Tibial nerve (tissue), 4 donors: ENCODE data around the gene ANKRD50. TPM values are rescaled to one million over a fixed set of nuclear protein-coding genes. Genes with fewer than 3 reads are reported as not detected.

Source experiments
- DNase-seq, 2 donors: peaks; one replicate each; pipeline ENCODE4 v3.0.0-alpha.2; 2019; ENCODE audit warnings: low spot score in 2 of 2
- H3K27ac ChIP-seq, 4 donors: fragments of 200-600 bp; sonication (generic) in 3 of 4; one replicate each; pipeline ENCODE4 v1.5.1; 2017 to 2019; ENCODE audit warnings: mild to moderate bottlenecking in 1 of 4
- H3K27me3 ChIP-seq, 2 donors: fragments of 200-600 bp; sonication (generic) in 1 of 2; one replicate each; pipeline versions ENCODE4 v1.5.1 to v1.6.0; 2017 to 2019
- H3K36me3 ChIP-seq, 3 donors: fragments of 200-600 bp; sonication (generic); one replicate each; pipeline ENCODE4 v1.5.1; 2018 to 2019
- H3K4me1 ChIP-seq, 4 donors: fragments of 200-600 bp; sonication (generic) in 3 of 4; one replicate each; pipeline ENCODE4 v1.5.1; 2017 to 2019
- H3K4me3 ChIP-seq, 4 donors: fragments of 200-600 bp; sonication (generic) in 3 of 4; one replicate each; pipeline ENCODE4 v1.5.1; 2017 to 2019; ENCODE audit warnings: mild to moderate bottlenecking in 1 of 4, moderate library complexity in 1 of 4
- H3K9me3 ChIP-seq, 4 donors: fragments of 200-600 bp; sonication (generic) in 3 of 4; one replicate each; pipeline ENCODE4 v1.5.1; 2017 to 2019
- EP300 ChIP-seq, 2 donors: sonication (generic); formaldehyde crosslinking; IDR thresholded peaks; one replicate each; pipeline ENCODE4 v1.6.1; 2017; ENCODE audit warnings: antibody characterized with exemption in 2 of 2, mild to moderate bottlenecking in 1 of 2
- POLR2A ChIP-seq, 2 donors: fragments of 450-650 bp; IDR thresholded peaks; one replicate each; pipeline ENCODE4 v1.6.1; 2017; ENCODE audit warnings: antibody characterized with exemption in 2 of 2, mild to moderate bottlenecking in 2 of 2, moderate library complexity in 2 of 2
- WGBS, 2 donors: methylation state at CpG; one replicate each; pipeline ENCODE4 v1.1.5; 2018; 5-methylcytosine and 5-hydroxymethylcytosine counted together
- total RNA-seq, 4 donors: library from RNA; depleted of rRNA; stranded (reverse); fragments of >200 nt; gene quantifications; one replicate each; pipeline ENCODE4 v1.1.0, GENCODE V29; 2016
- TF ChIP-seq, protein P1 (sequence below), 5 experiments: fragments of 200-600 bp in 3 of 5; fragments of 450-650 bp in 2 of 5; sonication (generic) in 3 of 5; IDR thresholded peaks; one replicate each; pipeline ENCODE4 v1.5.1; 2016 to 2019; ENCODE audit warnings: antibody characterized with exemption in 5 of 5, mild to moderate bottlenecking in 3 of 5, moderate library complexity in 2 of 5

Gene ANKRD50
- total RNA-seq, 4 donors from 2014 or later: 16.5 to 26.4 (median 19.5) TPM

DNA sequence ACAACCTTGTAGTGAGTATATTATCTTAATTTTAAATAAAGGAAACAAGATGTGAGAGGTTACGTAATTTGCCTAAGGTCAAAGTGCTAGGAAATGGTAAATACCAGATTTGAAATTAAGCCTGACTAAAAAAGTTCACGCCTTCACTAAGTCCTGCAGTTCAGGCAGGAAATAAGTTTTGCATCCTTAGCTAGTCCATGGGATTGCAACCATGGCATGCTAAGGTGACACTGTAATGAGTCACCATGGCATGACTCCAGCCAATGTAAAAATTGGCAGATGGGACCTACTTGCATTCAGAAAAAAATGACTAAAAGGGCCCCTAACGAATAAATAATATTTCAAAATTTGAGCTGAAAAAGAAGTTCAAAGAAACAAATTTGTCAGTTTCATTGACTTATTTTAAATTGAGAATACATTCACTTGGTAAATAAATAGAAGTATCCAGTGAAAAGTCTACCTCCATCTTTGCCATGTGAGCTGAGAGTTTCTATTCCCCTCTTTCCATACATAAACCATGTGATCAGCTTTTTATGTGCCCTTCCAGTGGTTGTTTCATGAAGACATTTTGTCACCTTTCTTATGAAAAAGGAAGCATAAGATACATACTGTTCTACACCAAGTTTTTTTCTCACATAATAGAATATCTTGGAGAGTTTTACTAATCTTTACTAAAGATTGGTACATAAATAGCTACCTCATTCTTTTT is 72.4 kb downstream of the ANKRD50 start:
- TF ChIP-seq, protein P1, sequence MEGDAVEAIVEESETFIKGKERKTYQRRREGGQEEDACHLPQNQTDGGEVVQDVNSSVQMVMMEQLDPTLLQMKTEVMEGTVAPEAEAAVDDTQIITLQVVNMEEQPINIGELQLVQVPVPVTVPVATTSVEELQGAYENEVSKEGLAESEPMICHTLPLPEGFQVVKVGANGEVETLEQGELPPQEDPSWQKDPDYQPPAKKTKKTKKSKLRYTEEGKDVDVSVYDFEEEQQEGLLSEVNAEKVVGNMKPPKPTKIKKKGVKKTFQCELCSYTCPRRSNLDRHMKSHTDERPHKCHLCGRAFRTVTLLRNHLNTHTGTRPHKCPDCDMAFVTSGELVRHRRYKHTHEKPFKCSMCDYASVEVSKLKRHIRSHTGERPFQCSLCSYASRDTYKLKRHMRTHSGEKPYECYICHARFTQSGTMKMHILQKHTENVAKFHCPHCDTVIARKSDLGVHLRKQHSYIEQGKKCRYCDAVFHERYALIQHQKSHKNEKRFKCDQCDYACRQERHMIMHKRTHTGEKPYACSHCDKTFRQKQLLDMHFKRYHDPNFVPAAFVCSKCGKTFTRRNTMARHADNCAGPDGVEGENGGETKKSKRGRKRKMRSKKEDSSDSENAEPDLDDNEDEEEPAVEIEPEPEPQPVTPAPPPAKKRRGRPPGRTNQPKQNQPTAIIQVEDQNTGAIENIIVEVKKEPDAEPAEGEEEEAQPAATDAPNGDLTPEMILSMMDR (IDR thresholded peaks at IDR 0.05): no peak
- TF ChIP-seq POLR2A (IDR thresholded peaks at IDR 0.05) (no peak), EP300 (IDR thresholded peaks at IDR 0.05) (no peak)
- DNase-seq: no peak
- Histone ChIP-seq H3K4me3 (no peak overlapping the region), H3K27ac (no peak overlapping the region), H3K4me1 (no peaks in the 10 kb centered on the region), H3K36me3 (peaks cover 0 to 11% (median 0%) of the 10 kb centered on the region in 3 donors), H3K9me3 (no peaks in the 10 kb centered on the region), H3K27me3 (no peaks in the 10 kb centered on the region)
- WGBS, 2 donors: 85 to 91% methylated on average over 3 of the region's 3 CpGs

GRCh38 chr4:124637321-124637720 is 75.2 kb downstream of the ANKRD50 start:
- DNase-seq: no peak
- Histone ChIP-seq H3K36me3 (peaks cover 0 to 14% (median 0%) of the 10 kb centered on the region in 3 donors), H3K4me3 (no peak overlapping the region), H3K27ac (no peak overlapping the region), H3K4me1 (no peaks in the 10 kb centered on the region), H3K9me3 (no peaks in the 10 kb centered on the region), H3K27me3 (no peaks in the 10 kb centered on the region)
- TF ChIP-seq EP300 (IDR thresholded peaks at IDR 0.05): no peak
- TF ChIP-seq, protein P1 (IDR thresholded peaks at IDR 0.05): no peak
- no peak for TF ChIP-seq POLR2A (IDR thresholded peaks at IDR 0.05)
- WGBS, 2 donors: 88 to 92% methylated on average over 2 of the region's 2 CpGs

DNA sequence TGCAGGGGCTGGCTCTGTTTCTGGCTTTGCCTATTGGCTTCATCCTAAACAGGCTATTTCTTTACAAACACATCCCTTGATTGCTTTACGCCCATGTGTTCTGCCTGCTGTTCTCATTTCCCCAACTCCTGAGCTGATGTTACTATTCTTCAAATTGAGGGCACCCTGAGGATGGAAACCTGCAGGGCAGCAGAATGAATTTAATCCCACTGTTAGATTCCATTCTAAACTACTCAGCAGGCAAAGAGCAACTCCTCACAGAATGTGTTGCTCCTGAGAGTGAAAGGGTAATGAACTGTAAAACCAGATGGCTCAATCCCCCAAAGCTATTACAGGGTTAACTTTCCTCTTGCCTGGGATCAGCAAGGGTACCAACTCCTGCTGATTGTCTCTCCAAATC is 75.7 kb downstream of the ANKRD50 start:
- H3K4me3 ChIP-seq: no peak overlapping the region
- H3K4me1 ChIP-seq: no peaks in the 10 kb centered on the region
- TF ChIP-seq POLR2A (IDR thresholded peaks at IDR 0.05): no peak
- TF ChIP-seq EP300 (IDR thresholded peaks at IDR 0.05): no peak
- TF ChIP-seq, protein P1 (IDR thresholded peaks at IDR 0.05): no peak
- no peaks in the 10 kb centered on the region for H3K9me3 ChIP-seq
- peaks cover 0 to 14% (median 0%) of the 10 kb centered on the region in 3 donors for H3K36me3 ChIP-seq
- WGBS, 2 donors: 92 to 96% methylated on average over 1 of the region's 1 CpG
- no peak overlapping the region for H3K27ac ChIP-seq
- no peak for DNase-seq
- H3K27me3 ChIP-seq: no peaks in the 10 kb centered on the region

DNA sequence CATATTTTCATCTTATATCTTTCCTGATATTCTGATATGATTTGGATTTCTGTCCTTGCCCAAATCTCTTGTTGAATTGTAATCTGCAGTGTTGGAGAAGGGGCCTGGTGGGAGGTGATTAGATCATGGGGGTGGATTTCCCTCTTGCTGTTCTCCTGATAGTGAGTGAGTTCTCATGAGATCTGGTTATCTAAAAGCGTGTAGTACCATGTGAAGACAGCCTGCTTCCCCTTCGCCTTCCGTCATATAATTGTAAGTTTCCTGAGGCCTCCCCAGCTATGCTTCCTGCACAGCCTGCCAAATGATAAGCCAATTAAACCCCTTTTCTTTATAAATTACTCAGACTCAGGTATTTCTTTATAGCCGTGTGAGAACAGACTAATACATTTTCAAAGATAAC is 77.2 kb downstream of the ANKRD50 start:
- H3K27me3 ChIP-seq: no peaks in the 10 kb centered on the region
- no peaks in the 10 kb centered on the region for H3K9me3 ChIP-seq
- no peak for DNase-seq
- peaks cover 0 to 14% (median 0%) of the 10 kb centered on the region in 3 donors for H3K36me3 ChIP-seq
- no peak overlapping the region for H3K27ac ChIP-seq
- TF ChIP-seq POLR2A (IDR thresholded peaks at IDR 0.05): no peak
- TF ChIP-seq EP300 (IDR thresholded peaks at IDR 0.05): no peak
- TF ChIP-seq, protein P1 (IDR thresholded peaks at IDR 0.05): no peak
- no peaks in the 10 kb centered on the region for H3K4me1 ChIP-seq
- H3K4me3 ChIP-seq: no peak overlapping the region
- WGBS, 2 donors: 90 to 97% methylated on average over 4 of the region's 4 CpGs

DNA sequence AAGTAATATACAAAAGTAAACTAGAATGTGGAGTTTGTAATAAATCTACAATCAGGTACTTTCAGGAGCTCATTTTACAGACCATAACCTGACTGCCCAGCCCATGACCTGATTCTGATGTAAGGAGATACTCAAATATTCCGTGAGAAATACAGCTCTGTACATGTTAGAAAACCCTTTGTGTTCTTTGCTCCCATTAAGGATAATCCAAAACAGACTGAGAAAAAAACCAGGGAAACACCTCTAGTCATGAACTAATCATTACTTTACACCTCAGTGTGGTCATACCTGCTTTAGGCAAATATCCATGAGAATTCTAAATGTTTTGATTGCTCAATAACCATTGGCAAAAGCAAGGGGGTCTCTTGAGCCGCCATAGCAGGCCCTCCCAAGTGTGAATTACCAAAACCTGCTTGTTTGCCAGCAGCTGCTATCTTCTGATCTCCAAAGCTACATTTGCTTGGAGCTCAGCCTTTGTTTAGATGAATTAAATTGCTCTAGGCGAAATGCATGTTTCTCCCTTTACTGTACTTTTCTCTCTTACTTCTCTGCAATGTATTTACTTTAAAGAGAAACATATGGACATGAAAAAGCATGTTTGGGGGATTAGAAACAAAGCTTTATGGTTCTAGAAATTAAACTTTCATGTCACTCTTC is 79.1 kb downstream of the ANKRD50 start:
- TF ChIP-seq, protein P1 (IDR thresholded peaks at IDR 0.05): no peak
- TF ChIP-seq POLR2A (IDR thresholded peaks at IDR 0.05) (no peak), EP300 (IDR thresholded peaks at IDR 0.05) (no peak)
- peaks cover 0 to 14% (median 0%) of the 10 kb centered on the region in 3 donors for H3K36me3 ChIP-seq
- WGBS, 2 donors: 87 to 94% methylated on average over 3 of the region's 3 CpGs
- no peaks in the 10 kb centered on the region for H3K4me1 ChIP-seq
- no peak for DNase-seq
- H3K27me3 ChIP-seq: no peaks in the 10 kb centered on the region
- no peaks in the 10 kb centered on the region for H3K9me3 ChIP-seq
- no peak overlapping the region for H3K4me3 ChIP-seq
- H3K27ac ChIP-seq: no peak overlapping the region
